Parathyroid adenoma (tissue), 2 donors: ENCODE results near the gene RTF1.

Experiments
- H2AFZ ChIP-seq: fragments of 300-600 bp; sonication (generic); one replicate; pipeline ENCODE4 v1.7.0; 2017; ENCODE audit warnings: antibody characterized with exemption, mild to moderate bottlenecking
- H3K27ac ChIP-seq: fragments of 300-600 bp; sonication (generic); one replicate; pipeline ENCODE4 v1.7.0; 2017
- H3K27me3 ChIP-seq: fragments of 300-600 bp; sonication (generic); one replicate; pipeline ENCODE4 v1.7.0; 2017; ENCODE audit warnings: low read length; ENCODE audit not compliant: control insufficient read depth, insufficient read depth
- H3K36me3 ChIP-seq: fragments of 300-600 bp; sonication (generic); one replicate; pipeline ENCODE4 v1.7.0; 2017; ENCODE audit warnings: low read length; ENCODE audit not compliant: control insufficient read depth, insufficient read depth
- H3K4me1 ChIP-seq: fragments of 300-600 bp; sonication (generic); one replicate; pipeline ENCODE4 v1.7.0; 2017; ENCODE audit warnings: control low read depth
- H3K4me2 ChIP-seq: fragments of 300-600 bp; sonication (generic); one replicate; pipeline ENCODE4 v1.7.0; 2017; ENCODE audit warnings: low read length
- H3K4me3 ChIP-seq: fragments of 300-600 bp; sonication (generic); one replicate; pipeline ENCODE4 v1.7.0; 2017; ENCODE audit warnings: low read depth, low read length
- H3K79me2 ChIP-seq: fragments of 300-600 bp; sonication (generic); one replicate; pipeline ENCODE4 v1.7.0; 2017; ENCODE audit warnings: control low read depth
- H3K9ac ChIP-seq: fragments of 300-600 bp; sonication (generic); one replicate; pipeline ENCODE4 v1.7.0; 2017; ENCODE audit warnings: mild to moderate bottlenecking
- H3K9me3 ChIP-seq: fragments of 300-600 bp; sonication (generic); one replicate; pipeline ENCODE4 v1.7.0; 2017; ENCODE audit warnings: low read length; ENCODE audit not compliant: control insufficient read depth
- TF ChIP-seq, protein P1 (sequence below): fragments of 300-600 bp; sonication (generic); IDR thresholded peaks from one replicate; pipeline ENCODE4 v1.7.0; 2017; ENCODE audit warnings: antibody characterized with exemption, mild to moderate bottlenecking
- donor health status: primary hyperparathyroidism.

Gene RTF1

GRCh38 chr15:41520636-41521035 lies 103.7 kb downstream of the RTF1 start:
- Histone ChIP-seq H3K4me1 (no peaks in the 10 kb centered on the region), H3K27me3 (no peaks in the 10 kb centered on the region), H3K4me3 (no peak overlapping the region), H3K79me2 (no peaks in the 10 kb centered on the region), H2AFZ (no peak overlapping the region), H3K4me2 (no peak overlapping the region), H3K36me3 (no peaks in the 10 kb centered on the region), H3K9ac (no peak overlapping the region), H3K27ac (no peak overlapping the region), H3K9me3 (no peaks in the 10 kb centered on the region)
- TF ChIP-seq, protein P1, sequence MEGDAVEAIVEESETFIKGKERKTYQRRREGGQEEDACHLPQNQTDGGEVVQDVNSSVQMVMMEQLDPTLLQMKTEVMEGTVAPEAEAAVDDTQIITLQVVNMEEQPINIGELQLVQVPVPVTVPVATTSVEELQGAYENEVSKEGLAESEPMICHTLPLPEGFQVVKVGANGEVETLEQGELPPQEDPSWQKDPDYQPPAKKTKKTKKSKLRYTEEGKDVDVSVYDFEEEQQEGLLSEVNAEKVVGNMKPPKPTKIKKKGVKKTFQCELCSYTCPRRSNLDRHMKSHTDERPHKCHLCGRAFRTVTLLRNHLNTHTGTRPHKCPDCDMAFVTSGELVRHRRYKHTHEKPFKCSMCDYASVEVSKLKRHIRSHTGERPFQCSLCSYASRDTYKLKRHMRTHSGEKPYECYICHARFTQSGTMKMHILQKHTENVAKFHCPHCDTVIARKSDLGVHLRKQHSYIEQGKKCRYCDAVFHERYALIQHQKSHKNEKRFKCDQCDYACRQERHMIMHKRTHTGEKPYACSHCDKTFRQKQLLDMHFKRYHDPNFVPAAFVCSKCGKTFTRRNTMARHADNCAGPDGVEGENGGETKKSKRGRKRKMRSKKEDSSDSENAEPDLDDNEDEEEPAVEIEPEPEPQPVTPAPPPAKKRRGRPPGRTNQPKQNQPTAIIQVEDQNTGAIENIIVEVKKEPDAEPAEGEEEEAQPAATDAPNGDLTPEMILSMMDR: no peak

DNA sequence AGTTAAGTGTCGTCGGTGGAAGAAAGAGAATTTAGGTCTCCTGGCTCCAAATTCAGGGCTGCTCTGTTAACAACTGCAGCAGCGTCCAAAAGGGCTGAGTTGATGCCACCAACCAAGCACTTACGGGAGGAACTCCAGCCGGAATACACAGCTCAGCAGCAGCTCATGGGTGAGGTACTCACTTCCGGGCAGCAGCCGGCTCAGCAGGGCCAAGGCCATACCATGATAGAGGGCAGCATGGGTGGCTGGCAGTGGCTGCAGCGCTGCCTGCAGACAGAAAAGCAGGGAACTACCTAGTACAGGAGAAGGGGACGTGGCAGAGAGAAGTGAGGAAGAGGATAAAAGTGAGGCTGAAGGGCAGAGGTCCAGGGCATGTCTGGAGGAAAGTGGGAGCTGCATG lies 104.7 kb downstream of the RTF1 start:
- Histone ChIP-seq H2AFZ (no peak overlapping the region), H3K9me3 (no peaks in the 10 kb centered on the region), H3K4me1 (no peaks in the 10 kb centered on the region), H3K36me3 (no peaks in the 10 kb centered on the region), H3K9ac (no peak overlapping the region), H3K27me3 (no peaks in the 10 kb centered on the region), H3K4me2 (no peak overlapping the region), H3K27ac (no peak overlapping the region), H3K79me2 (no peaks in the 10 kb centered on the region), H3K4me3 (no peak overlapping the region)
- TF ChIP-seq, protein P1: no peak

GRCh38 chr15:41523097-41523496 lies 106.2 kb downstream of the RTF1 start:
- Histone ChIP-seq H3K27ac (no peak overlapping the region), H3K27me3 (no peaks in the 10 kb centered on the region), H3K9ac (no peak overlapping the region), H3K36me3 (no peaks in the 10 kb centered on the region), H3K79me2 (no peaks in the 10 kb centered on the region), H3K4me2 (no peak overlapping the region), H3K9me3 (no peaks in the 10 kb centered on the region), H2AFZ (no peak overlapping the region), H3K4me3 (no peak overlapping the region), H3K4me1 (no peaks in the 10 kb centered on the region)
- TF ChIP-seq, protein P1: no peak

GRCh38 chr15:41530363-41530956 lies 113.6 kb downstream of the RTF1 start:
- Histone ChIP-seq H3K27me3 (no peaks in the 10 kb centered on the region), H3K9ac (no peak overlapping the region), H3K27ac (no peak overlapping the region), H2AFZ (no peak overlapping the region), H3K79me2 (no peaks in the 10 kb centered on the region), H3K36me3 (no peaks in the 10 kb centered on the region), H3K4me3 (no peak overlapping the region), H3K9me3 (no peaks in the 10 kb centered on the region), H3K4me1 (no peaks in the 10 kb centered on the region), H3K4me2 (no peak overlapping the region)
- TF ChIP-seq, protein P1: no peak
